Adrenal gland (tissue), 12 donors: ENCODE measurements around the gene AMMECR1. TPM values are rescaled to one million over a fixed set of nuclear protein-coding genes. Genes with fewer than 3 reads are reported as not detected.

ENCODE experiments used
- DNase-seq, 7 donors: peaks; one replicate each; pipeline ENCODE4 v3.0.0-alpha.2; 2019 to 2020
- H3K27ac ChIP-seq, 5 donors: fragments of 200-600 bp; sonication (generic) in 4 of 5; 1 replicate in 3 of 5; 2 replicates in 2 of 5; pipeline versions ENCODE4 v1.5.1 to v1.8.0; 2016 to 2020; ENCODE audit warnings: mild to moderate bottlenecking in 1 of 5
- H3K27me3 ChIP-seq: fragments of 200-600 bp; 2 replicates; pipeline ENCODE4 v1.8.0; 2021
- H3K36me3 ChIP-seq, 2 donors: fragments of 200-600 bp; replicated peaks in 1 of 2; 1 replicate in 1 of 2; 2 replicates in 1 of 2; pipeline versions ENCODE4 v1.5.1 to v1.8.0; 2018 to 2022
- H3K4me1 ChIP-seq, 2 donors: fragments of 200-600 bp; replicated peaks in 1 of 2; 1 replicate in 1 of 2; 2 replicates in 1 of 2; pipeline versions ENCODE4 v1.5.1 to v1.8.0; 2018 to 2021
- H3K4me3 ChIP-seq, 4 donors: fragments of 200-600 bp; sonication (generic) in 3 of 4; one replicate each; pipeline ENCODE4 v1.5.1; 2016 to 2018
- H3K9me3 ChIP-seq, 3 donors: fragments of 200-600 bp; sonication (generic) in 1 of 3; replicated peaks in 1 of 3; 1 replicate in 2 of 3; 2 replicates in 1 of 3; pipeline versions ENCODE4 v1.5.1 to v1.8.0; 2016 to 2021
- POLR2A ChIP-seq, 2 donors: fragments of 450-650 bp; IDR thresholded peaks; one replicate each; pipeline ENCODE4 v1.6.1; 2017; ENCODE audit warnings: antibody characterized with exemption in 2 of 2, mild to moderate bottlenecking in 2 of 2, moderate library complexity in 1 of 2
- WGBS, 4 donors: extraction: QIAGEN DNeasy Blood & Tissue Kit in 2 of 4; methylation state at CpG; one replicate each; pipeline versions ENCODE4 v1.1.5 to v1.1.7; 2013 to 2017; 5-methylcytosine and 5-hydroxymethylcytosine counted together
- intact Hi-C, 2 donors: fragments of 100-400 bp; cut with DNase I; formaldehyde crosslinking; loops; one replicate each; pipeline versions ENCODE4 v1.14.1 to v1.15.0; 2022 to 2023
- polyA plus RNA-seq, 3 donors: library from polyadenylated mRNA; stranded (reverse); fragments of 200-250 nt in 2 of 3; fragments of 350-450 nt in 1 of 3; fragmentation: Illumina TruSeq in 1 of 3; extraction: RNeasy Lipid Tissue Mini Kit (QIAGEN cat#74804) in 1 of 3; gene quantifications; one replicate each; pipeline ENCODE4 v1.2.3, GENCODE V29; 2013 to 2014
- total RNA-seq, 9 donors: library from RNA; depleted of rRNA in 4 of 9; stranded (reverse); fragments of >200 nt in 4 of 9; fragments of 120-200 nt in 1 of 9; fragmentation: NEBNext Ultra II Directional in 1 of 9; extraction: Animal tissue kit (Norgen Biotek cat#: 25700) in 1 of 9; gene quantifications; one replicate each; pipeline versions ENCODE4 v1.1.0 to v1.2.4, GENCODE V29; 2013 to 2023
- TF ChIP-seq, protein P1 (sequence below), 6 experiments: fragments of 450-650 bp in 4 of 6; fragments of 200-600 bp in 2 of 6; sonication (generic) in 1 of 6; IDR thresholded peaks; 1 replicate in 5 of 6; 2 replicates in 1 of 6; pipeline versions ENCODE4 v1.5.1 to v1.8.0; 2016 to 2021; ENCODE audit warnings: antibody characterized with exemption in 6 of 6, mild to moderate bottlenecking in 2 of 6, moderate library complexity in 1 of 6
- donor health status: healthy with polysubstance abuse.
- donor health status: Bipolar disorder and iron deficiency.
- donor health status: DM: yes; HTN: yes; CAD: no.
- donor health status: DM: no; HTN: no; CAD: no.
- donor health status: DM: no; HTN: no; CAD: no.
- donor health status: DM: yes; HTN: yes; CAD: no.

The AMMECR1 gene
- total and polyA plus RNA-seq, 12 donors: 2.6 to 20.1 (median 7.8) TPM

DNA sequence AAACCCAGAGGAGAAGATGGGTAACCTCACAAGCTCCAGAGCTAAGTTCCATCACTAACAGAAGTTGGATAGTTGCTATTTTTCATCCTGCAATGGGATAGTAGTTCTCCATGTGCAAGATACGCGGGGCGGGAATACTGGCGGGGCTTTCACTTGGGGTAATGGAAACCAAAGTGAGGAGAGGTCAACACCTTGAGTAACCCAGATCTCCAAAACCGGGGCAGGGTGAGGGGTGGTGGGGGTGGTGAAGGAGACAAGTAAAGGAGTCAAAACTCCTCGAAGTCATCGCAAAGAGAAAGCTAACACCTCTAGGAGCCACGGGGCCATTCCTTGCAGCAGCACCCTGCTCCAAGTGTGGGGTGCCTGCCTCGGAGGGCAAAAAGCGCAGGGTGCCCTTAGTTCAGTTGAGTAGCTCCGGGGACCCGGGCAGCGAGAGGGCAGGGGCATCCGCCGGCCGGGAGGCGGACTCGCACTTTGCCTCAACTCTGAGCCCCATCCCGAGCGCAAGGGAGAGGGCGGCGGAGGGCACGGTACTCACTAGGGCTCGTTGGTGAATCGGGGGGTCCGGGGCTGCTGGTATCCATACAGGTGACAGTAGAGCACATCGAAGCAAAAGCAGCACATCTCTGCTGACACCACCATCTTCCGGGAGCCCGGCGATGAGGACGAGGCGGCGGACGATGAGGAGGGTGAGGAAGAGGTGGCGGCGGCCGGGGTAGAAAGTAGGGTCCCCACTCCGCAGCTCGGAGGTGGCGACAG is 645 bp downstream of the AMMECR1 start:
- DNase-seq: peak; percentile 10 to 48 (median 24)
- intact Hi-C loops: no loop called here
- 1 to 43% (median 16%) methylated on average over 10 to 39 of the region's 40 CpGs for WGBS, 4 donors
- no peaks in the 10 kb centered on the region for H3K27me3 ChIP-seq
- no peaks in the 10 kb centered on the region for H3K36me3 ChIP-seq
- no peaks in the 10 kb centered on the region for H3K4me1 ChIP-seq
- H3K27ac ChIP-seq: peak overlapping the region; percentile 30 to 91 (median 70)
- no peaks in the 10 kb centered on the region for H3K9me3 ChIP-seq
- peak overlapping the region; percentile 33 to 68 (median 49) for H3K4me3 ChIP-seq
- no peak for TF ChIP-seq POLR2A (IDR thresholded peaks at IDR 0.05)
- TF ChIP-seq, protein P1, sequence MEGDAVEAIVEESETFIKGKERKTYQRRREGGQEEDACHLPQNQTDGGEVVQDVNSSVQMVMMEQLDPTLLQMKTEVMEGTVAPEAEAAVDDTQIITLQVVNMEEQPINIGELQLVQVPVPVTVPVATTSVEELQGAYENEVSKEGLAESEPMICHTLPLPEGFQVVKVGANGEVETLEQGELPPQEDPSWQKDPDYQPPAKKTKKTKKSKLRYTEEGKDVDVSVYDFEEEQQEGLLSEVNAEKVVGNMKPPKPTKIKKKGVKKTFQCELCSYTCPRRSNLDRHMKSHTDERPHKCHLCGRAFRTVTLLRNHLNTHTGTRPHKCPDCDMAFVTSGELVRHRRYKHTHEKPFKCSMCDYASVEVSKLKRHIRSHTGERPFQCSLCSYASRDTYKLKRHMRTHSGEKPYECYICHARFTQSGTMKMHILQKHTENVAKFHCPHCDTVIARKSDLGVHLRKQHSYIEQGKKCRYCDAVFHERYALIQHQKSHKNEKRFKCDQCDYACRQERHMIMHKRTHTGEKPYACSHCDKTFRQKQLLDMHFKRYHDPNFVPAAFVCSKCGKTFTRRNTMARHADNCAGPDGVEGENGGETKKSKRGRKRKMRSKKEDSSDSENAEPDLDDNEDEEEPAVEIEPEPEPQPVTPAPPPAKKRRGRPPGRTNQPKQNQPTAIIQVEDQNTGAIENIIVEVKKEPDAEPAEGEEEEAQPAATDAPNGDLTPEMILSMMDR (IDR thresholded peaks at IDR 0.05): no peak

DNA sequence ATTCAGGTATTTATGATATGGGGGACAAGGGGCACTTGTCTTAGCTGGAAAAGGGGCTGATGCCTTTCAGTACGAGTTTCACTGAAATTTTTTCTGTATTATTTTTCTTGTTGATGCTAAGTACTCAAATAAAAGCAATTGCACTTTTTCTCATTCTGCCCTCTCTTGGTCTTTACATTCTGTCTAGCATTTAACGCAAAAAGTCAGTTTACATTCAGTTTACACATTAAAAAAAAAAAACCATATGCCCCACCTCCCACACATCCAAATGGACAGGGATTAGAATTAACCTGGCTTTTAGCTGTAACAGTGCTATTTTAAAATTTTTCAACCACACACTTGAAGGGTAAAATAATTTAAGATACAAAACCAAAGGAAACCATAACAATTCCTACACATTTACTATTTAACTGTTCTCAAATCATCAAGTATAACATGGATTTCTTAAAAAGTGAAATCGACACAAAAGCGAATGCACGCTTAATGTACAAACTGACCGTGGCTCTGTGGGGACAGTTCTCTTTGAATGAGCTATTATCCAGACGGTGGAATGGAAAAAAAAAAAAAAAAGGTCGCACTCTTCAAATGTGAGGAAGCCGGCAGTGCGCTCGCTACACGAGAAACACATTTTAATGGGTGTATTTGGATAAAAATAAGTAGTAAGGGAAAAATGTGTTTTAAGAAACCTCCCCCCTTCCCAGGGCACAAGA is 1.4 kb downstream of the AMMECR1 start:
- H3K4me1 ChIP-seq: no peaks in the 10 kb centered on the region
- no peaks in the 10 kb centered on the region for H3K27me3 ChIP-seq
- DNase-seq: no peak
- intact Hi-C loops: no loop called here
- peak overlapping the region in 3 of 4 donors; percentile 33 to 68 (median 49) for H3K4me3 ChIP-seq
- no peaks in the 10 kb centered on the region for H3K36me3 ChIP-seq
- no peaks in the 10 kb centered on the region for H3K9me3 ChIP-seq
- TF ChIP-seq, protein P1 (IDR thresholded peaks at IDR 0.05): no peak
- no peak for TF ChIP-seq POLR2A (IDR thresholded peaks at IDR 0.05)
- 6 to 32% (median 19%) methylated on average over 12 of the region's 12 CpGs for WGBS, 4 donors
- H3K27ac ChIP-seq: no peak overlapping the region

DNA sequence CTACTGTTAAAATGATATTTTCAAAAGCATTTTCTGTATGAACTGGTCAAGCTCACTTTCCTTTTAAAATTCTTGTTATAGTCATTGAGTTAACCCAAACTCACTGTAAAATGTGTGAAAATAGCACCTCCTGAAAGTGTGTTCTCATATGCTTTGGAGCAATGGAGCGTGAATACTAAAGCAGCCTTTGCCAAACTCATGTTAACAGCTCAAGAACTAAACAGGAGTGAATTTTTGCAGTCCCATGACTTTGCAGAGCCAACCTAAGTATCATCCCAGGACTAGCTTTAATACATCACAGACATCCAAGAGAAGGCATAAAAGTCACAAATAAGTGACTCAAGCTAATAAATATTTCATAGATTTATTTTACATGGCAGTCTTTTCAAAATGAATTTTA is 2.3 kb downstream of the AMMECR1 start:
- intact Hi-C loops: no loop called here
- no peaks in the 10 kb centered on the region for H3K36me3 ChIP-seq
- DNase-seq: no peak
- no peaks in the 10 kb centered on the region for H3K9me3 ChIP-seq
- TF ChIP-seq, protein P1 (IDR thresholded peaks at IDR 0.05): no peak
- TF ChIP-seq POLR2A (IDR thresholded peaks at IDR 0.05): no peak
- WGBS, 4 donors: 78 to 100% (median 89%) methylated on average over 1 of the region's 1 CpG
- H3K27me3 ChIP-seq: no peaks in the 10 kb centered on the region
- no peaks in the 10 kb centered on the region for H3K4me1 ChIP-seq
- no peak overlapping the region for H3K27ac ChIP-seq
- H3K4me3 ChIP-seq: no peak overlapping the region

DNA sequence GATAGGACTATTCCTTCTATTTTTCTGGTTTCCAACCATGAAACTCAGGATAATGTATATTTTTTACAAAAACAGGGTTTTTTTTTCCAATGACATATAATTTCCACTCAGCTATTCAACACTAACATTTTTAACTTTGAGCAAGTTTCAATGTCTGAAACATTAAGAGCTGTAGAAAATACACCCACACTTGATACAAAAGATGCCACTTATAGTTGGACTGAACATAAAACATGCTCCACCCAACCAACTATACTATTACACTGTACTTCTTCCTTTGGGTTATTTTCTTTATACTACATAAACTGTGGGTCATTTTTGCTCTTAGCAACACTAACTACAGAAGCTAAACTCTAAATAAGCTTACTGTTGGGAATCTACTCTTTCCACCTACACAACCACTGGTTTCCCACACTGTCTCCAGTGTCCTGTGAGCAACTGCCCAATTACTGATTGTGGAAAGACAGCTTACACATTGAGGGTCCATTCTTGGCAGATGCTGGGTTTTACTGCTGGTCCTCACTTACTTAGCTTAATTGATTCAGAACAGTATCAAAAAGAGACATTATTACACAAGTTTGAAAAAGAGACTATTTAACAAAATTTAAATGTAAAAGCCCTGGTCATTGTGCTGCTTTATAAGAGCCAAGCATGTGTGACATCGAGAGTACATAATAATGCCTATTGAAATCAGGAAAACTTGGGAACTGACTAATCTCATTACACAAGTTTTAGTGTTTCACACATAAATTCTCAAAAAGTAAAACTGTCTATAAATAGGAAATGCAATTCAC is 6.3 kb downstream of the AMMECR1 start:
- no peak for TF ChIP-seq POLR2A (IDR thresholded peaks at IDR 0.05)
- TF ChIP-seq, protein P1 (IDR thresholded peaks at IDR 0.05): no peak
- H3K36me3 ChIP-seq: no peaks in the 10 kb centered on the region
- no peak for DNase-seq
- no peaks in the 10 kb centered on the region for H3K9me3 ChIP-seq
- no peak overlapping the region for H3K27ac ChIP-seq
- H3K4me3 ChIP-seq: no peak overlapping the region
- no peaks in the 10 kb centered on the region for H3K27me3 ChIP-seq
- intact Hi-C loops: no loop called here
- H3K4me1 ChIP-seq: no peaks in the 10 kb centered on the region
- WGBS, 4 donors: 74 to 91% (median 88%) methylated on average over 1 of the region's 1 CpG
